HG02885 (cell line): ENCODE measurements around the gene CDH4.

Source experiments
- ATAC-seq: cut with Tn5 transposase; IDR thresholded peaks from one replicate; pipeline ENCODE4 v1.9.1; 2021; ENCODE audit warnings: mild to moderate bottlenecking; ENCODE audit not compliant: unreplicated experiment, poor library complexity

The CDH4 gene

GRCh38 chr20:61280217-61280980 is 28.3 kb downstream of the CDH4 start:
- ATAC-seq = no peak

- ATAC-seq = no peak
These were observed 29.3 kb downstream of the CDH4 start for GRCh38 chr20:61281286-61281795.

- no peak for ATAC-seq
These were observed 32.7 kb downstream of the CDH4 start for GRCh38 chr20:61284752-61285151.

GRCh38 chr20:61285152-61285645 is 33.1 kb downstream of the CDH4 start:
- no peak for ATAC-seq

GRCh38 chr20:61285691-61286090 is 33.6 kb downstream of the CDH4 start:
- ATAC-seq = no peak

- no peak for ATAC-seq
These were observed 35.7 kb downstream of the CDH4 start for GRCh38 chr20:61287583-61288275.

GRCh38 chr20:61288331-61288784 is 36.3 kb downstream of the CDH4 start:
- no peak for ATAC-seq

- ATAC-seq = no peak
These were observed 37.1 kb downstream of the CDH4 start for GRCh38 chr20:61289166-61289565.

- no peak for ATAC-seq
These were observed 38.7 kb downstream of the CDH4 start for GRCh38 chr20:61290721-61291120.

- ATAC-seq = no peak
These were observed 39.2 kb downstream of the CDH4 start for GRCh38 chr20:61291166-61291829.

- ATAC-seq = no peak
These were observed 40.3 kb downstream of the CDH4 start for GRCh38 chr20:61292391-61292790.

GRCh38 chr20:61292821-61293612 is 41.0 kb downstream of the CDH4 start:
- ATAC-seq = no peak

- ATAC-seq = no peak
These were observed 41.9 kb downstream of the CDH4 start for GRCh38 chr20:61293951-61294350.

- ATAC-seq = no peak
These were observed 43.2 kb downstream of the CDH4 start for GRCh38 chr20:61295249-61295648.

- ATAC-seq = no peak
These were observed 43.9 kb downstream of the CDH4 start for GRCh38 chr20:61295682-61296628.

GRCh38 chr20:61296629-61297019 is 44.6 kb downstream of the CDH4 start:
- ATAC-seq = no peak

GRCh38 chr20:61297491-61297890 is 45.4 kb downstream of the CDH4 start:
- ATAC-seq = no peak

GRCh38 chr20:61297986-61298385 is 45.9 kb downstream of the CDH4 start:
- no peak for ATAC-seq

GRCh38 chr20:61298661-61299060 is 46.6 kb downstream of the CDH4 start:
- no peak for ATAC-seq
